A673 (cell line): ENCODE data around the gene C5. TPM values are rescaled to one million over a fixed set of nuclear protein-coding genes. Genes with fewer than 3 reads are reported as not detected.
A peak's percentile ranks its signal among the peaks of the same experiment; 100 is the strongest.

Experiments used
- BruUV-seq: library from RNA; stranded (reverse); fragments of 400-500 nt; replicated peaks from 2 replicates; lab custom pipeline; 2021; lab: Mats Ljungman, UMichigan
- CTCF ChIA-PET: fragments of 300-600 bp; sonication (Branson Sonifier 250); formaldehyde crosslinking; loops from one replicate; lab custom pipeline; 2022; ENCODE audit warnings: antibody characterized with exemption; lab: Charles Lee
- POLR2A ChIA-PET: fragments of 300-600 bp; sonication (Branson Sonifier 250); formaldehyde crosslinking; loops from one replicate; lab custom pipeline; 2022; ENCODE audit warnings: antibody characterized with exemption; ENCODE audit not compliant: low non-redundant PET; lab: Charles Lee
- DNase-seq: peaks from one replicate; pipeline ENCODE4 v3.0.0-alpha.2; 2015; ENCODE audit warnings: low spot score
- H3K27ac ChIP-seq: fragments of 200-600 bp; sonication (generic); 2 replicates; pipeline ENCODE4 v1.5.1; 2016; ENCODE audit warnings: mixed run types, low read depth, mild to moderate bottlenecking, mixed read lengths, antibody characterized with exemption, low read length; ENCODE audit not compliant: poor library complexity, severe bottlenecking
- H3K27me3 ChIP-seq: fragments of 200-600 bp; sonication (generic); replicated peaks from 2 replicates; pipeline ENCODE4 v1.6.1; 2017; ENCODE audit warnings: mixed run types, low read depth, mild to moderate bottlenecking, mixed read lengths, antibody characterized with exemption, low read length; ENCODE audit not compliant: insufficient read depth, poor library complexity
- H3K36me3 ChIP-seq: fragments of 200-600 bp; sonication (generic); 2 replicates; pipeline ENCODE4 v1.6.1; 2016; ENCODE audit warnings: mixed run types, mild to moderate bottlenecking, mixed read lengths, antibody characterized with exemption, low read length; ENCODE audit not compliant: insufficient read depth, poor library complexity, severe bottlenecking
- H3K4me1 ChIP-seq: fragments of 200-600 bp; sonication (generic); 2 replicates; pipeline ENCODE4 v1.6.1; 2017; ENCODE audit warnings: mixed run types, mild to moderate bottlenecking, mixed read lengths, antibody characterized with exemption, low read length; ENCODE audit not compliant: insufficient read depth, poor library complexity, severe bottlenecking
- H3K4me3 ChIP-seq: fragments of 200-600 bp; sonication (generic); 2 replicates; pipeline ENCODE4 v1.5.1; 2016; ENCODE audit warnings: low read depth, mixed run types, mild to moderate bottlenecking, mixed read lengths, low read length; ENCODE audit not compliant: poor library complexity, severe bottlenecking
- H3K9me3 ChIP-seq: fragments of 200-600 bp; sonication (generic); 2 replicates; pipeline ENCODE4 v1.6.1; 2016; ENCODE audit warnings: mixed run types, low read depth, mild to moderate bottlenecking, mixed read lengths, antibody characterized with exemption, low read length; ENCODE audit not compliant: poor library complexity, severe bottlenecking
- EZH2 ChIP-seq: fragments of 200-600 bp; sonication (generic); IDR thresholded peaks from 2 replicates; pipeline ENCODE4 v1.6.1; 2017; ENCODE audit warnings: borderline replicate concordance, low read depth, mild to moderate bottlenecking, mixed read lengths, antibody characterized with exemption, low read length; ENCODE audit not compliant: poor library complexity, severe bottlenecking
- intact Hi-C: fragments of 100-400 bp; cut with micrococcal nuclease; formaldehyde crosslinking; loops from one replicate; pipeline ENCODE4 v1.10.0; 2022; ENCODE audit not compliant: unreplicated experiment
- total RNA-seq: library from RNA; stranded (reverse); gene quantifications from 2 replicates; pipeline ENCODE4 v1.2.3, GENCODE V29; 2021
- TF ChIP-seq, protein P1 (sequence below): fragments of 300-800, 200-600 bp; sonication (generic); conservative IDR thresholded peaks from 2 replicates; pipeline ENCODE4 v1.5.1; 2017; ENCODE audit warnings: low read depth, mild to moderate bottlenecking, antibody characterized with exemption, low read length, moderate library complexity, mixed read lengths

Gene C5
- total RNA-seq, 1 experiment from 2014 or later: 4.4 TPM

DNA sequence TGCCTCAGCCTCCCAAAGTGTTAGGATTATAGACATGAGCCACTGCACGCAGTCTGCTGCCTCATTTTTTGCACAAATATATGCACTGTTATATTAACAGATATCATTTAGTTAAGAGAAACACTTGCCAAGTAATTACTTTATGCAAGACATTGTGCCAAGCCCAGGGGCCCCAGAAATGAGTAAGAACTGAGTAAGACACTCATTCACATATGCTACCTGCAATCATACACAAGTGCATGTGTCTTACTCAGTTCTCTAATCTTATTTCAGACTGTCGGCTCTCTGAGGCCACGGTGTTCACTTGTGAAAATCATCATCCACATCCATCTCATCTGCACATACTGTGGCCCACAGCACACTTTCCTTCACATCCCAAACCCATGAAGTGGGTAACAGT, 139.4 kb downstream of the C5 start:
- ChIA-PET CTCF (no interaction called here), POLR2A (no interaction called here)
- Histone ChIP-seq H3K27me3 (no peaks in the 10 kb centered on the region), H3K4me3 (no peak overlapping the region), H3K9me3 (no peaks in the 10 kb centered on the region), H3K4me1 (no peaks in the 10 kb centered on the region), H3K36me3 (no peaks in the 10 kb centered on the region), H3K27ac (no peak overlapping the region)
- BruUV-seq: no TSS peak
- intact Hi-C loops: no loop called here
- DNase-seq: no peak
- no peak for TF ChIP-seq EZH2
- TF ChIP-seq, protein P1, sequence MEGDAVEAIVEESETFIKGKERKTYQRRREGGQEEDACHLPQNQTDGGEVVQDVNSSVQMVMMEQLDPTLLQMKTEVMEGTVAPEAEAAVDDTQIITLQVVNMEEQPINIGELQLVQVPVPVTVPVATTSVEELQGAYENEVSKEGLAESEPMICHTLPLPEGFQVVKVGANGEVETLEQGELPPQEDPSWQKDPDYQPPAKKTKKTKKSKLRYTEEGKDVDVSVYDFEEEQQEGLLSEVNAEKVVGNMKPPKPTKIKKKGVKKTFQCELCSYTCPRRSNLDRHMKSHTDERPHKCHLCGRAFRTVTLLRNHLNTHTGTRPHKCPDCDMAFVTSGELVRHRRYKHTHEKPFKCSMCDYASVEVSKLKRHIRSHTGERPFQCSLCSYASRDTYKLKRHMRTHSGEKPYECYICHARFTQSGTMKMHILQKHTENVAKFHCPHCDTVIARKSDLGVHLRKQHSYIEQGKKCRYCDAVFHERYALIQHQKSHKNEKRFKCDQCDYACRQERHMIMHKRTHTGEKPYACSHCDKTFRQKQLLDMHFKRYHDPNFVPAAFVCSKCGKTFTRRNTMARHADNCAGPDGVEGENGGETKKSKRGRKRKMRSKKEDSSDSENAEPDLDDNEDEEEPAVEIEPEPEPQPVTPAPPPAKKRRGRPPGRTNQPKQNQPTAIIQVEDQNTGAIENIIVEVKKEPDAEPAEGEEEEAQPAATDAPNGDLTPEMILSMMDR: no peak

DNA sequence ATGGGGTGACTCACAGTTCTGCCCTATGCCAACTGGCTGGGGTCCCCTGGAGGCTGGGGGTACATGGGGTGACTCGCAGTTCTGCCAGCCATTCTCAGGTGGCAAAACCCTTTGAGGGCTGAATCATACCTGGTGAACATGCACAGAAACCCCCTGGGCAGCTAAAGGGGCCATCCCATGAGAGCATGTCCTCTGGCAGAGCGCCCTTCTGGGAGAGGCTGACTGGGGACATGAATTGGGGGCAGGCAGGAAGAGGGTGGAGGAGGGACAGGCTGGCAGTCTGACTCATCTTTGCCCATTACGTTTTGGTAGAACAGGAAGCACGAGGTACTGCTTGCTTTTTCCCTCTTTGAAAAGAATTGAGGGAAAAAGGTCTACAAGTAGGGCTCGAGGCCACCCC, 140.2 kb downstream of the C5 start:
- DNase-seq: peak; percentile 43
- no peak overlapping the region for H3K27ac ChIP-seq
- no peaks in the 10 kb centered on the region for H3K27me3 ChIP-seq
- no peak for TF ChIP-seq EZH2
- TF ChIP-seq, protein P1: no peak
- no peaks in the 10 kb centered on the region for H3K4me1 ChIP-seq
- H3K36me3 ChIP-seq: no peaks in the 10 kb centered on the region
- H3K4me3 ChIP-seq: no peak overlapping the region
- H3K9me3 ChIP-seq: no peaks in the 10 kb centered on the region
- ChIA-PET CTCF (no interaction called here), POLR2A (no interaction called here)
- no TSS peak for BruUV-seq
- intact Hi-C loops: no loop called here

DNA sequence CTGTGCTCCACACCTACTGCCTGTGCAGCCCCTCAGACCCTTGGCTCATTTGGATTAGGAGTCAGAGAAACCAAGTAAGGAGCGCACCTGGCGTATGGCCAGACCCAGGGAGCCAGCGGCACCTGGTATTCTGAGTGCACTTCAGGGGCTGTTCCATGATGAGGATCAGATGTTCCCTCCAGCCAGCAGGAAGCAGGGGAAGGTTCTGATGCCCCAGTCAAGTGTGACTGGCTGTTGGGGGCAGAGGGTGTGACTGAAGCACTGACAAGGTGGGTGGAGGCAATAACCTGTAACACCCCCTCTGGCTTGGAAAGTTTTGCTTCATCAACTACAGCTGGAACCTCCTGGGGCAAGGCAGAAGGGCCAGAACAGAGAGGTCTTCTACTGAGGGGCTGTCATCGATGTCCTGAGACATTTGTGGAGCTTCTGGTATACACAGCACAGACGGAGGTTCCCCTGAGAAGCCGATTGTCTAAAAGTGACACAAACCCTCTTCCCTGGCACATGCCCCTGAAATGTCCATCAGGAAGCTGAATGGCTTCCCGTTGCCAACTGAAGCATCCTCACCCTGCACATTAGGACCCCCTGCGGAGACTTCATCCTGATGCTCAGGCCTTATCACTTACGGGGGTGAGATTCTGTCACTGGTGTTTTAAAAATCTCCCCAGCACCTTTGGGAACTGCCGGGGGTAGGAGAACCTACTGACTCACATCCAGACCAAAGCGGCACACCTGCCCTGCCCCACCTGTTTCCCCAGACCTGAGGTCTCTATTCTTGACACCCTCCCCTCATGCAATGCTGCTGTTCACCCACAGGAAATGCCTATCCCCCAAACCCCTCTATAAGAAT, 144.5 kb downstream of the C5 start:
- Histone ChIP-seq H3K36me3 (no peaks in the 10 kb centered on the region), H3K4me3 (no peak overlapping the region), H3K9me3 (no peaks in the 10 kb centered on the region), H3K27me3 (no peaks in the 10 kb centered on the region), H3K27ac (no peak overlapping the region), H3K4me1 (no peaks in the 10 kb centered on the region)
- intact Hi-C loops: no loop called here
- CTCF ChIA-PET: no interaction called here
- no TSS peak for BruUV-seq
- TF ChIP-seq, protein P1: no peak
- TF ChIP-seq EZH2: no peak
- POLR2A ChIA-PET: no interaction called here
- no peak for DNase-seq
